ENCODE results near the gene SUV39H1.

Gene SUV39H1

DNA sequence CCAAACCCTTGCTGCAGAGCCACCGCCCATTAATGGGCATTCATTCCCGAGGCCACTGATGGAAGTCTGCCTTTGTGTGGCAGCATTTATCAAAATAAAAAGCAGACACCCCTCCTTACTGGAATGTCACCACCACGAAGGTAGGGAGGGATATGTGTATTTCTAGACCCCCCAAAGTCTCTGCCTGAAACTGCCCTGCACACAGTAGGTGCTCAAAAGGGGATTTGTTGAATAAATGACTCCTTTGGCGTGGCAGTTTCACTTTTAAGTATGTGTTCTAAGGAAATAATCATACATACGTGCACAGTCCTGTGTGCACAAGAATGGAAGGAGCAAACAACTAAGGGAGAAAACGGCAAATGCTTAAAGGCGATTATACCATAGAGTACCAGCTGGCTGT is 41.4 kb downstream of the SUV39H1 start:
- no peaks in the 10 kb centered on the region for H3K27me3 ChIP-seq (replicated peaks)
- H3K27ac ChIP-seq, result no peak overlapping the region
- in situ Hi-C loops (cut with HindIII; ENCODE audit: low pct_ligation_motif_present, low sequenced_read_pairs), result no loop called here
- no peaks in the 10 kb centered on the region for H3K36me3 ChIP-seq (replicated peaks)
- TF ChIP-seq CTCF (IDR thresholded peaks at IDR 0.05; ENCODE audit: low read depth, low read length, missing control alignments), result no peak
- DNase-seq, result no peak
- H3K4me3 ChIP-seq (ENCODE audit: low read depth, low read length), result peak overlapping the region; percentile 66

GRCh38 chrX:48741834-48742233 is 45.3 kb downstream of the SUV39H1 start:
- no peaks in the 10 kb centered on the region for H3K36me3 ChIP-seq (replicated peaks)
- no peak for TF ChIP-seq CTCF (IDR thresholded peaks at IDR 0.05; ENCODE audit: low read depth, low read length, missing control alignments)
- in situ Hi-C loops (cut with HindIII; ENCODE audit: low pct_ligation_motif_present, low sequenced_read_pairs), result no loop called here
- no peak for DNase-seq
- H3K4me3 ChIP-seq (ENCODE audit: low read depth, low read length), result no peak overlapping the region
- H3K27ac ChIP-seq, result no peak overlapping the region
- no peaks in the 10 kb centered on the region for H3K27me3 ChIP-seq (replicated peaks)

DNA sequence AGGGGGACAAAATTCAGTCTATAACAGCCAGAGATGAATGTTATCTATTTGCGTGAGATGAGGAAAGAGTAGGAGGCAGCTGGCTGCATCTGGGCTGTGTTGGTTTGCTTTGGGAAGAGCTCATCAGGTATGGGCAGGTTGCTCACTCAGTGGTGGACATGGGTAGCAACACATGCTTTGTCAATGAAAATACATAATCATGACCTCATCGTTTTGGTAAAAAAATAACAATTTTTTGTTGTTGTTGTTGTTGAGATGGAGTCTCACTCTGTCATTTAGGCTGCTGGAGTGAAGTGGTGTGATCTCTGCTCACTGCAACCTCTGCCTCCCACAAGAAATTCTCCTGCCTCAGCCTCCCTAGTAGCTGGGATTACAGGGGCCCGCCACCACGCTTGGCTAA is 48.7 kb downstream of the SUV39H1 start:
- no peak overlapping the region for H3K4me3 ChIP-seq (ENCODE audit: low read depth, low read length)
- DNase-seq, result no peak
- no peaks in the 10 kb centered on the region for H3K36me3 ChIP-seq (replicated peaks)
- no peak overlapping the region for H3K27ac ChIP-seq
- no peaks in the 10 kb centered on the region for H3K27me3 ChIP-seq (replicated peaks)
- no peak for TF ChIP-seq CTCF (IDR thresholded peaks at IDR 0.05; ENCODE audit: low read depth, low read length, missing control alignments)
- in situ Hi-C loops (cut with HindIII; ENCODE audit: low pct_ligation_motif_present, low sequenced_read_pairs), result no loop called here

GRCh38 chrX:48747415-48748016 is 51.0 kb downstream of the SUV39H1 start:
- no peak overlapping the region for H3K4me3 ChIP-seq (ENCODE audit: low read depth, low read length)
- H3K27me3 ChIP-seq (replicated peaks), result no peaks in the 10 kb centered on the region
- in situ Hi-C loops (cut with HindIII; ENCODE audit: low pct_ligation_motif_present, low sequenced_read_pairs), result no loop called here
- no peaks in the 10 kb centered on the region for H3K36me3 ChIP-seq (replicated peaks)
- no peak overlapping the region for H3K27ac ChIP-seq
- DNase-seq, result no peak
- TF ChIP-seq CTCF (IDR thresholded peaks at IDR 0.05; ENCODE audit: low read depth, low read length, missing control alignments), result no peak

DNA sequence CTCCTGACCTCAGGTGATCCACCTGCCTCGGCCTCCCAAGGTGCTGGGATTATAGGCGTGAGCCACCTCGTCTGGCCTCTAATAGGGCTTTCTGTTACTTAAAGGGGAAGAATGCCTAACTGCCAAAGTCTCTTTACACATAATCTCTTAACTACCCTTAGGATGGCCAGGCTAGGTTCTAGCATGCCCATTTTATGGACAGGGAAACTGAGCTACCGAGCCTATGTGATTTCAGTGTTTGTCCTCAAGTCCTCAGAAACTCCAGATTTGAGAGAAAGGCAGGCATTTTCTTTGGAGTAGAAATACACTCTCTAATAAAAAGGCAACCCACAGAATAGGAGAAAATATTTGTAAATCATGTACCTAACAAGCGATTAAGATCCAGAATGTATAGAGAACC is 52.6 kb downstream of the SUV39H1 start:
- Histone ChIP-seq H3K36me3 (replicated peaks) (no peaks in the 10 kb centered on the region), H3K4me3 (ENCODE audit: low read depth, low read length) (no peak overlapping the region), H3K27me3 (replicated peaks) (no peaks in the 10 kb centered on the region), H3K27ac (no peak overlapping the region)
- in situ Hi-C loops (cut with HindIII; ENCODE audit: low pct_ligation_motif_present, low sequenced_read_pairs), result no loop called here
- no peak for DNase-seq
- no peak for TF ChIP-seq CTCF (IDR thresholded peaks at IDR 0.05; ENCODE audit: low read depth, low read length, missing control alignments)

- TF ChIP-seq CTCF (IDR thresholded peaks at IDR 0.05; ENCODE audit: low read depth, low read length, missing control alignments), result no peak
- DNase-seq, result no peak
- H3K4me3 ChIP-seq (ENCODE audit: low read depth, low read length), result no peak overlapping the region
- H3K27ac ChIP-seq, result no peak overlapping the region
- H3K27me3 ChIP-seq (replicated peaks), result no peaks in the 10 kb centered on the region
- in situ Hi-C loops (cut with HindIII; ENCODE audit: low pct_ligation_motif_present, low sequenced_read_pairs), result no loop called here
- H3K36me3 ChIP-seq (replicated peaks), result no peaks in the 10 kb centered on the region
Measured at GRCh38 chrX:48751343-48751742, 54.8 kb downstream of the SUV39H1 start.

All from brain microvascular endothelial cell (primary cell).